HG03521 (cell line): ENCODE results near the gene IFNG.
"Not testable (repeated sequence)": the region's sequence is repeated elsewhere in the genome, so short reads cannot be mapped to it uniquely, and the experiment has no call there.

Source experiments
- ATAC-seq: cut with Tn5 transposase; IDR thresholded peaks from one replicate; pipeline ENCODE4 v1.9.1; 2021; ENCODE audit warnings: mild to moderate bottlenecking, moderate library complexity; ENCODE audit not compliant: unreplicated experiment

IFNG gene

DNA sequence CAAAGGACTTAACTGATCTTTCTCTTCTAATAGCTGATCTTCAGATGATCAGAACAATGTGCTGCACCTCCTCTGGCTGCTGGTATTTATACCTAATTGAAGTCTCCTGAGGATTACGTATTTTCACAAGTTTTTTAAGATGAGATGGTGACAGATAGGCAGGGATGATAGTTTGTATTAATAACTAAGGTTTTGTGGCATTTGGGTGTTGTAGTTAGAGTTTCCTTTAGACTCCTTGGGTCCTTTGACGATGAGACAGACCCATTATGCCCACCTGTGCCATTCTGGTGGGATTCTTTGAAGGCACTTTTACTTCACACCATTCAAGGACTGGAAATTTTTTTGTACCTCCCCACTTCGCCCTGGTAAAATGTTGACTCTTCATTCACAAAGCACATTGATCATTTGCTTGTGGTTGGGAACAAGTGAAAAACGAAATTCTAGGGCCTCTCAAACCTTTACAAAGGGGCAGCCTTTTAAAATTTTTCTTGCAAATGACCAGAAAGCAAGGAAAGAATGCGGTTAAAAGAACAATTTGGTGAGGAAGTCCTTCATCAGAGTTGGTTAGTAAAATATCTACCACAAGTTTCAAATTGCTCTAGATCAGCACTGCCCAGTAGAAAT lies at the start of gene IFNG:
Gene IFNG, minus strand, starts transcription at position 60 of the 624 bp plus-strand sequence. CDS start 125 bp downstream, outside the sequence.
- peak; percentile 35 for ATAC-seq

DNA sequence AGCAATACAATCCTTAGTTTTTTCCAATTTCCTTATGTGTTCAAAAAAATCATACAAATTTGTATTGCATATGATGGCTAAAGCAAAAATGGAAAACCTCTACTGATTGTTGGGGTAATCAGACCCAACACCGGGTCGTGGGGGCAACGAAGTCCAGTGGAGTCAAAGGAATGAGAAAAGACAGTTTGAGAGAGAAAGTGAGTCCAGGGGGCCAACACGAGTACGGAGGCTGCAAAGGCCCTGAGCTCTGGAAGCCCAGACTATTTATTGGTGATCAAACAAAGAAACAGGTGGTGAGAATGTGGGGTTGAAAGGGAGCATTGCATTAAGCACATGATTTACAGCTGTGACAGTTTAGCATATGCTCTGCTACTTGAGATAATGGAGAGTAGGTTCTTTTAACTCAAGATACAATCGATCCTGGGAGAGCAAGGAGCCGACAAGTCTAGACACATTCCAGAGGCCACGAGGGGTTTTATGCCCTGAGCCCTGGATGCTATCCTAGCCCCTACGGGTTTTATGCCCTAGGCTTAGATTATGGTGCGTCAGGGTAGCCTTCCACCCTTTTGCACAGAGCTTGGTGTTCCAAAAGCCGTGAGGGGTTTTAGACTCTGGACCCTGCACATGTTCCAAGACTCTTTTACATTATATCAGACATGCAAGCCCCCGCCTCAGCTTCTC lies 49.6 kb upstream of the IFNG start:
- not testable (repeated sequence) for ATAC-seq

DNA sequence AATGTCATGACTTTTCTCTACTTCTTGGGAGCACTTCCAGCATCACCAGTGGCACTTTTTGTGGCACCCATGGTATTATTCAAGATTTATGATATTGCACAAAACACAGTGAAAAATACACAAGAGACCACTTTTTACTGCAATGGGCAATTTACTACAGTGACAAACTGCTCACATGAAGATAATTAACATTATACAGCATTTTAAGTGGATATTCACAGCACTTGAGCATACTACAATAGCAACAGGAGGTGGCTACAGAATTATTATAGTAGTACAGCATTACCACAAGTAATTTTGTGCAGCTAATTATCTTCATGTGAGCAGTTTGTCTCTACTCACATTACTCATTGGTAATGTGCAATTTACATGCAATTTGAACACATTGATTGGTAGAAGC lies 47.7 kb upstream of the IFNG start:
- no peak for ATAC-seq

DNA sequence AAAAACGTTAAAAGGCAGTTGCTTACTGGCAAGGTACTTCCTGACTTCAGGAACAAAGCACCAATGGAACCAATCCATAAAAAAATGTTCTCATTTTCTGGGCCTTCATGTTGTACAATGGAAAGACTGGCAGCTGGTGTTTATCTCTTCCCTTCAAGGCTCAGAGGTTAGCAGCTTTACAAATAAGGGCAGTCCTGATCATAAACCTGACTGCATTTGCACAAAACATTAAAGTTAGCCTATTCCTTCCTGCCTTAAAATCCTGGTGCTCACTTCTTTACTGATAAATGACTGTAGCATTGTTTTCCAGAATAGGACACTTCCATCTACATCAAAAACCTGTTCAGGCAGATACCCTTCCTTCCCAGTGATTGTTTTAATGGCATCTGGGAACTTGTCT lies 46.9 kb upstream of the IFNG start:
- ATAC-seq, result no peak

DNA sequence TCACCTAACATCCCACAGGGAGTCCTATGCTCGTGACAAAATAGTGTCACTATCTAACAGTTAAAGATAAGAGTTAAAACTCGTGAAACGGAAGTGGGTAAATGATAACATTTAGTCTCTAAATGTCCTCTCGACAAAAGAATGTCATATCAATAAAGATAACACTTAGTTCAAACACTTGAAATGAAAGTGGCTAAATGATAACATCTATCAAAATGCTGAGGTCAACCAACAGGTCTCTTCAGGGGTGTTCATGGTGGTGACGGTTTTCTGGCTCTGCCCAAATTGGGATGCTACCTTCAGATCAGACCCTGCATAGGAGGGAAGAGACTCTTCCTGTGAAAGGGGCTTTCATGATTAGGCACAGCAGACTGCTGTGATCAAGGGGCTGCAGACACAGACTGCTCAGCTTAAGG lies 43.9 kb upstream of the IFNG start:
- no peak for ATAC-seq

DNA sequence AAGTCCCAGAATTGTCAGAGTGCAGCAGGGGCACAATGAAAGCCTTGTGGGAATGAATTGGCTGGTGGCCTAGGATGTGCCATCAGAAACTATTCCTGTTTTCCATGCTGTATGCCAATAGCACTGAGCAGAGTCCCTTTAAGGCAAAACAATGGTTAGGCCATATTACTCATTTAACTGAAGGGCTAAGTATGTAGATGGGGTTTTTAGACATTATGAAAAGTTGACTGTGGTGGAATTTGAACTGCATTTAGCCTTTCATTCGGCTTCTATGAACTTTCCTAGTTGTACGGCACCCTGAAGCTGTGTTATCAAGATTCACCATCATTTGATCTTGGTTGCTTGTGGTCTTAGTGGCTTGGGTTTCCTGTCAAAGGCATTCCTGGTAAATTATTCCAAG lies 41.3 kb upstream of the IFNG start:
- no peak for ATAC-seq

DNA sequence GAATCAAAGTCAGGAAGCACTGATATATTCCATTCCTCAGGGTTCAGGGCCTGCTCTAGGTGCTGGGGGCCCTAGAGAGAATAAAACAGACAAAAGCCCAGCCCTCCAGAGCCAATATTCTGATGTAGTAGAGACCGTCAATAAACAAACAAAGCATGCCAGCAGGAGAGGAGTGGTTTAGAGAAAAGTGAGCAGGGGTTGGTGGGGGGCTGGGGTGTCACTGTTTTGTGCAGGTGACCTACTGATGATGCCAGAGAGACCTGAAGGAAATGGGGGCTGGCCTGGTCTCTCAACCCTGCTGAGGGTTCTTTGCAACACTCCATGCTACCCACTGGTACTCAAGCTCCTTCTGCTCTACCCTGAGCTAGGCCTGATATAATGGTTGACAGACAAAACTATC lies 39.6 kb upstream of the IFNG start:
- no peak for ATAC-seq

DNA sequence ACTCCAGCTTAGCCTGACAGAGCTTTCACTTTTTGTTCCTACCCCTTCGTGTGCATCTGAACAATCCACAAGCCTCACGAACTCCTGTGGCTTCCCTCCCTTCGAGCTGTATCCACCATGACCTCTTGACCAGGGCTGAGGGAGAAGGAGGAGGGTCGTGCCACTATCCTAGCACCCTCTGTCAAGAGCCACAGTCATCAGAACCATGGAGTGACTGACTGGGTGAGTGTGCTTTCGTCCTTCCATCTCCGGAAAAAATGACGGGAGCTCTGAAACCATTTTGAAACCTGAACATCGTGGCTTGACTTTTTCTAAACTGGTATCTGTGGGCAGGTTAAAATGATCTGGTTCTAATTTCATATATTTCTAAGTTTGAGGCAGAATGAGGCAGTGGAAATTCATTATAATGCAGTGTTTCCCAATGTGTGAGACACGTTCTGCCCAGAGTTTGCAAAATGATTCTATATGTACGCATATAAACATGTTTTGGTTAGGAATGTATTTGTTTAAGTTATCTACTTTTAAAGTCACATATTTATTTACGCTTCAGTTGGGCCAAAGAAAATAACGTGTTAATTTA lies 39.1 kb upstream of the IFNG start:
- no peak for ATAC-seq

DNA sequence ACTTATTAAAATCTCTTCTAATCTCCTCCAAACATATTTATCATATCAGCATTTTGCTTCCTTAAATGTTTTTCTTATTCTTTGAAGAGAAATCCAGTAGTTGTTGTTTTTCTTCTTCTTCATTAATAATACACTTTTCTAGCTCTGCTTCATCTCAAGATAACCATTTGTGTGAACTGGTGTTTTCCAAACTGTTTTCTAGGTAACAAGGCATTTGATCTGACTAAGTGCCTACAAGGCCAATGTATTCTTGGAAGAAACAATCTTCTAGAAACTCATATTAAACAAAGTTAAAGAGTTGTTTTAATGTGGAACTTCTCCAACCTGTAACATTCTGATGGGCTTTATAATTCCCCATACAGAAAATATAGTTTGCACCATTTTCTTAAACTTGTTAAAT lies 30.8 kb upstream of the IFNG start:
- ATAC-seq, result no peak

DNA sequence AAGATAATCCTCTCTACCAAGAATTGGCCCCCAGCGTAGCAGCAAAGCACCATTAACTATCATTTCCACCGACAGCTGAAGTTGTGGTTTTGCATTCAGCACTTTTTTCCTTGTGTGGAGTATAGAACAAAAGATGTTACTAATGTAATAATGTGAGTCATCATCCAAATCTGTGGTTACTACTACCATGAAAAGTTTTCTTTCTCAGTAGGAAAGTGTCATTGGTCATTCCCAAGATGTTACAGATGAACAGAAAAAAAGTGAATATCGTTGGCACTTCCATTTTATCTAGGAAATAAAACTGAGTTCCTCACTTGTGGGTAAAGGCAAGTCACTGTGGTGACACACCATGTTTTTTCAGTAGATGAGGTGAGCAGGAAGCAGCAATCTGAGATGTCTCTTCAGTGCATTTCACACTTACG lies 30.3 kb upstream of the IFNG start:
- ATAC-seq, result no peak

DNA sequence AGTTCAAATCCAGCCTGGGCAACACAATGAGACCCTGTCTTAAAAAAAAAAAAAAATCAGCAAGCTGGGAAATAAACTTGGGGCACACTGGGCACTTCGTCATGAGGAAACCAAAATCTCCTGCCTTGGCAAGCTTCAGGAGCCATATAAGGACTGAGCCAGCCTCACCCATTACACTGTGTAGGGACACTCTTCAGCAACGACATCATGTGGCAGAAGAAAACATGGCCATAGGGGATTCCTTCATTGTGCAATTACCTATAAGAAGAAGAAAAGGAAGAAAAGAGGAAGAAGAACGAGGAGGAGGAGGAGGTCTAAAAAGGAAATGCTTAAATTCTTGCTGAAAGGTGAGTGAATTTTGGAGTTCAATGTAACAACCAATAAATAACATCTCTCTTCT lies 26.1 kb upstream of the IFNG start:
- no peak for ATAC-seq

DNA sequence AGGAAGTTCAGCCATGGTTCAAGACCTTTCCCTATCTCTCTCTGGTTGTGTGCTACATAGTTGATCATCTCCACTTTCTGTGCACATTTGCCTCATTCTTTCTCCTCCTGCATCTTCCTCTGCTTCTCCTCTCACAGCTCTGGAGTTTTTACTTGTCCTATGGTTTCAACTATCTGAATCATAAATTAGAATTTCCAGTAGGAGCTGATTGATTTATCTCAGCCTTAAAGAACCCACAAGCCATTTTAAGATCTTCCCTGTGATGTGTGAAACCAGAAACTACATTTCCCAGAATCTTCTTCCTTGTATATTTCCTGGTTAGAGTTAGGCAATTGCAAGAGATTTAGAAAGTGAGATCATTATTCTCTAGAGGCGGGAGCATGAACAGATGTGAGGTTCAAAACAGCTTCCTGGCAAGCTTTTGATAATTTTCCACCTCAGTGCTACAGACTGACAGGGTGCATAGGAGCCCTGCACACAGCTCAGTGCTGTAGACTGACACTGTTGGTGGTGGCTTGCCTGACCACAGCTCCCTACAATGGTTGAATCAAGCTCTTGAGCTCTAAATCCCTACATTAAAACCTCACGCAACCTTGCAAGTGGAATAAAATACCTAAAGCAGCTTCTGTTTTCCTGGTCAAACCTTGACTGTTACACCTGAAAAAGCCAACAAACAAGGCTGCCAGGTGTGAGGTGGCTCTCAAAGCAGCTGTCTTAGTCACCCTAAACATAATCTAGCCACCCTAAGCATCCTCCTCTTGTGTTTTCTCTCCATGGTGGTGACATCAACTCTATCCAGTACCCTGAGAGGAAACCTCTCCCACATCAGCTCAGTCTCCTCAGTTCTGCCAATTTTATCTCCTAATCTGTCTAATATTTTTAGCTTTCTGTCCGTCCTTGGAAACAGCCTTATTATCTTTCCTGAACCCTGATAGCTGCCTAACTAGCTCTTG lies 21.5 kb upstream of the IFNG start:
- no peak for ATAC-seq

DNA sequence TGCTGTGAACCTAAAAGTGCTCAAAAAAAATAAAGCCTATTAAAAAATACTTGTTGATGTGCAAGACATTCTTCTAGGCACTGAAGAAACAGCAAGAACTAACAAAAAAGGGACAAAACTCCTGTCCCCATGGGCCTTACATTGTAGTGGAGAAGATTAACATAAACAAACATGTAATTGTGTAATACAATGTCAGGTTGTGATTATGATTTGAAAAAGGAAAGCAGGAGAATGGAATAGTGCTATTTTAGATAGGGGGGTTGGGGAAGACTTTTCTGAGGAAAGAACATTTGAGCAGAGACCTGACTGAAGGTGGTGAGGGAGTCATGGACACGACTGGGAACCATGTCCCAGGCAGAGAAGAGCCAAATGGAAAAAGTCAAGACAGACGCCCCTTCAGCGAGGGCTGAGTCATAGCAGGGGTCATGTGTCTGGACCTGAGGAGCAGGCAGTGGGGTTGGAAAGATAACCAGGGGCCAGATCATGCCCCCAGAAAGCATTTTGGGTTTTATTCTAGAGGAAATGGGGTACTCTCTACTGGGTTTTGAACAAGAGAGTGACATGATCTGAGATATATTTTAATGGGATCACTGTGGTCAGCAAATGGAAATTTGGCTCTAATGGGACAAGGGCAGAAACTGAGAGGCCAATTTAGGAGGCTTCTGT lies 19.4 kb upstream of the IFNG start:
- ATAC-seq, result no peak

DNA sequence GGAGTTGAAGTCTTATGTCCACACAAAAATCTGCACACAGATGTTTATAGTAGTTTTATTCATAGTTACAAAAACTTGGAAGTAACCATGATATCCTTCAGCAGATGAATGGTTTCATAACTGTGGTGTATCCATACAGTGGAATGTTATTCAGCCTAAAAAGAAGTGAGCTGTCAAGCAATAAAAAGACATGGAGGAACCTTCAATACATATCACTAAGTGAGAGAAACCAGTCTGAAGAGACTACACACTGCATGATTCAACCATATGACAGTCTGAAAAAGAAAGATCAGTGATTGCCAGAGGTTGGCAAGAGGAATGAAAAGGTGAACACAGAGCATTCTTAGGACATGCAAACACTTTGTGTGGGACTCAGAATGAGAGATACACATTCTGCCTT lies 18.6 kb upstream of the IFNG start:
- ATAC-seq, result no peak

DNA sequence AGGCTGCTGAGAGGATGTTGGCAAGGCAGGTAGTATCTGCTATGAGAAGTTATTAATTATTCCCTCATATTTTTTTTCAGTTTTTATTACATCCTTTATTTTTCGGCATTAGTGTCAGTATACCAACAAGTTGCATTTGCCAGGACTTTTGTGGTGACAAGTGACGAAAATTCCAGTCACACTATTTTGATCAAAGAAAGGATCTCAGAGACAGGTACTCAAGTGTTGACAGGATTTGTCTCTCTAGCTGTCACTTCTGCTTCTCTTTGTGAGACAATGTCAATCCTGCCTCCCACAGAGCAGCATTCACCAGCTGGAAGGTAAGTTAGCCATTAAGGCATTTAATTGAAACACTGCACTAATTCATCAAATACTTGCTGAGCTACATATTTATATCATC lies 18.0 kb upstream of the IFNG start:
- ATAC-seq, result no peak

DNA sequence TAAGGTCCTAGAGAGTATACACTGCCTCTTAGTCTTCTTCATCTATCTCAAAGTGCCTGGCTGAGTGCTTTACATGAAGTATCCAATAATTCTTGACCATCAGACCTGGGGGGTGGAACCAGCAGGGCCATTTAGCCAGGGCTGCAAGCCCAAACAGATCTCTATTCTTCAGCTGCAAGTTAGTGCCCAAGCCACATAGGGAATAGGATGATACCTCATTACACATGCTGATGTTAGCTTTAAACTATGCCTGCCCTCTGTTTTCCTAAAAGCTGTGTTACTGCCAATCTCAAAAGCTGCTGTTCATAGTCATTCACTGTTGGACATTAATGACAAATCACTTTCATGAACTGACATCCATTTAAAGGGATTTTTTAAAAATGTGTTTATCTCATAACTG lies 16.7 kb upstream of the IFNG start:
- no peak for ATAC-seq

DNA sequence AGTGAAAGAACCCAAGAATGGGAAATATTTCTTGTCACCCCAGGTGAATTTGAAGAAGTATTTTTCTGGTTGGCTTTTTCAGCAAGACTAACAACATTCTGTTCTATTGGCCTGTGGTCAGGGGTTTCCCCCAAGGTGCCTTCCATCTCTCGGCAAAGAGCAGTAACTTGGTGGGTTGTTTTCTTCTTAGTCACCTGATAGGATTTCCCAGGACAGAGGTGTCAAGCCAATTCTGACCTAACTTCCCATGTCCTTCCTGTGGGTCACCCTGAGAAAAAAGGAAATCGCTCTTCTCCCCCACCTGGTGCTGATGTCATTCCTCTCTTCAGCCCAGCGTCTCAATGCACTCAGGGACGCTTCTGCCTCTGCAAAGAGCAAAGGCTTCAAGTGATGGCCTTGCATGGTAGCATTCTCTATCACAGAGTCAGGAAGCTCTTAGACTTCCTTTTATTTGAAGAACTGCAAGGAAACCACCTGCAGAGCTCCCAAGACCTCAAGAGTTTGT lies 16.1 kb upstream of the IFNG start:
- ATAC-seq, result peak; percentile 76

DNA sequence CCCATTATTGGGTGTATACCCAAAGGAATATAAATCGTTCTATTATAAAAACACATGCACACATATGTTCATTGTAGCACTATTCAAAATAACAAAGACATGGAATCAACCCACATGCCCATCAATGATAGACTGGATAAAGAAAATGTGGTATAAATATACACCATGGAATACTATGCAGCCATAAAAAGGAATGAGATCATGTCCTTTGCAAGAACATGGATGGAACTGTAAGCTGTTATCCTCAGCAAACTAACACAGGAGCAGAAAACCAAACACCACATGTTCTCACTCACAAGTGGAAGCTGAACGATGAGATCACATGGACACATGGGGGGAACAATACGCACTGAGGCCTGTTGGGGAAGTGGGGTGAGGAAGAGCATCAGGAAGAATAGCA lies 15.2 kb upstream of the IFNG start:
- ATAC-seq, result not testable (repeated sequence)

DNA sequence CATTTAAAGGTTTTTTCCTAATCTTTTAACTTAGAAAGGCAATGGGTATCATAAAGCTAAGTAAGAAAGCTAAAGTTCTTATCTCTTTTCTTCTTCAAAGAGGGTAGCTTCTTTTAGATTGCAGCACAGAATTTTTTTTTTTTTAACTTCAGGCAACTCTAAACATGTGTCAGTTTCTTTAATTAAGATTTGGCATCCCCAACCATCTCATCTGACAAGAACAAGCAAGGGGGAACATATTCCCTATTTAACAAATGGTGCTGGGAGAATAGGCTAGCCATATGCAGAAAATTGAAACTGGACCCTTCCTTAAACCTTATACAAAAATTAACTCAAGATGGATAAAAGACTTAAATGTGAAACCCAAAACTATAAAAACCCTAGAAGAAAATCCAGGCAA lies 14.3 kb upstream of the IFNG start:
- ATAC-seq, result no peak

DNA sequence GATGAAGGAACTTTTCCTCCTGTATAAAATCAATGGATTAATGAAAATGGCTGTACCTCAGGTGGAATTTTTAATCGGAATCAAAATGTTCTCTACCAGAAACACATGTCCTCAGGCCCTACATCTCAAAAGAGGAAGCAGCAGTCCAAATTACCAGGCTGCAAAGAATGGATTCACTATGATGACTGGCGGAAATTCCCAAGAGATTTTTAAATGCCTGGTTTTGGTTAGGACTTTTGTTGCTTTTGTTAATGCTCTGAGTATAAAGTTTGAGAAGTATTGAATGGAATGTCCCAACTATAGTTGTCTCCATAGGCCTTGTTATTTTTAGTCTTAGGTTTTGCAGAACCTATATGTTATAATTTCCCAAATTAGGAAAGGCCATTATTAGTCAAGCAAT lies 11.2 kb upstream of the IFNG start:
- ATAC-seq, result no peak
